Endothelial cell (in vitro differentiated cells): ENCODE measurements around the gene LRP1B. TPM values are rescaled to one million over a fixed set of nuclear protein-coding genes. Genes with fewer than 3 reads are reported as not detected.

Source experiments
- DNase-seq: peaks from one replicate; pipeline ENCODE4 v3.0.0; 2021; ENCODE audit warnings: low spot score
- H3K27ac Mint-ChIP-seq: one replicate; pipeline ENCODE4 v1.8.0; 2021; ENCODE audit warnings: mixed read lengths, inconsistent platforms; ENCODE audit not compliant: unreplicated experiment
- H3K27me3 Mint-ChIP-seq: one replicate; pipeline ENCODE4 v1.8.0; 2021; ENCODE audit warnings: mild to moderate bottlenecking, moderate library complexity, mixed read lengths, inconsistent platforms; ENCODE audit not compliant: unreplicated experiment
- H3K36me3 Mint-ChIP-seq: one replicate; pipeline ENCODE4 v1.8.0; 2021; ENCODE audit warnings: mild to moderate bottlenecking, low read depth, mixed read lengths, inconsistent platforms; ENCODE audit not compliant: unreplicated experiment
- H3K4me1 Mint-ChIP-seq: one replicate; pipeline ENCODE4 v1.8.0; 2021; ENCODE audit warnings: mild to moderate bottlenecking, mixed read lengths, inconsistent platforms; ENCODE audit not compliant: unreplicated experiment
- H3K4me3 Mint-ChIP-seq: one replicate; pipeline ENCODE4 v1.8.0; 2021; ENCODE audit warnings: mild to moderate bottlenecking, mixed read lengths, inconsistent platforms; ENCODE audit not compliant: unreplicated experiment
- H3K9me3 Mint-ChIP-seq: one replicate; pipeline ENCODE4 v1.8.0; 2021; ENCODE audit warnings: mixed read lengths, inconsistent platforms; ENCODE audit not compliant: unreplicated experiment
- total RNA-seq: library from RNA; stranded (reverse); fragmentation: NEBNext Ultra II Directional; extraction: Animal tissue kit (Norgen Biotek cat#: 25700); gene quantifications from one replicate; pipeline ENCODE4 v1.2.1, GENCODE V29; 2021; ENCODE audit not compliant: unreplicated experiment
- TF ChIP-seq, protein P1 (sequence below): fragments of 200-600 bp; sonication (generic); IDR thresholded peaks from one replicate; pipeline ENCODE4 v1.5.0; 2021; ENCODE audit warnings: antibody characterized with exemption; ENCODE audit not compliant: unreplicated experiment

The LRP1B gene
- total RNA-seq, 1 donor from 2014 or later, result 1.4 TPM

DNA sequence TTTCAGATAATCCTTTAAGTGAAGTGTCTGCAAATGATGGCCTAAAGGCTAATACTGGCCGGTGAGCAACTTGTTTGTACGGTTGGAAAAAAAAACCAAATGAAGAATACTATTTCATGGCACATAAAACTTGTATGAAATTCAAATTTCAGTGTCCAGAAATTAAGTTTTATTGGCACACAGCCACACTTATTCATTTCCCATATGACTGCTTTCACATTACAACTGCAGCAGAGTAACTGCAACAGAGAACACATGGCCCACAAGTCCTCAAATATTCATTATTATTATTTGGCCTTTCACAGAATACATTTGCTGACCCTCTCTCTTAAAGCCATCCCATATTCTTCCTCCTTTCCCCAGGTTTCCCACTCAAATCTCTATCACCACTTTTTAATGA lies 1268.6 kb downstream of the LRP1B start:
- H3K9me3 Mint-ChIP-seq, result no peaks in the 10 kb centered on the region
- H3K27me3 Mint-ChIP-seq, result no peaks in the 10 kb centered on the region
- no peaks in the 10 kb centered on the region for H3K4me1 Mint-ChIP-seq
- no peak overlapping the region for H3K4me3 Mint-ChIP-seq
- no peaks in the 10 kb centered on the region for H3K36me3 Mint-ChIP-seq
- H3K27ac Mint-ChIP-seq, result no peak overlapping the region
- TF ChIP-seq, protein P1, sequence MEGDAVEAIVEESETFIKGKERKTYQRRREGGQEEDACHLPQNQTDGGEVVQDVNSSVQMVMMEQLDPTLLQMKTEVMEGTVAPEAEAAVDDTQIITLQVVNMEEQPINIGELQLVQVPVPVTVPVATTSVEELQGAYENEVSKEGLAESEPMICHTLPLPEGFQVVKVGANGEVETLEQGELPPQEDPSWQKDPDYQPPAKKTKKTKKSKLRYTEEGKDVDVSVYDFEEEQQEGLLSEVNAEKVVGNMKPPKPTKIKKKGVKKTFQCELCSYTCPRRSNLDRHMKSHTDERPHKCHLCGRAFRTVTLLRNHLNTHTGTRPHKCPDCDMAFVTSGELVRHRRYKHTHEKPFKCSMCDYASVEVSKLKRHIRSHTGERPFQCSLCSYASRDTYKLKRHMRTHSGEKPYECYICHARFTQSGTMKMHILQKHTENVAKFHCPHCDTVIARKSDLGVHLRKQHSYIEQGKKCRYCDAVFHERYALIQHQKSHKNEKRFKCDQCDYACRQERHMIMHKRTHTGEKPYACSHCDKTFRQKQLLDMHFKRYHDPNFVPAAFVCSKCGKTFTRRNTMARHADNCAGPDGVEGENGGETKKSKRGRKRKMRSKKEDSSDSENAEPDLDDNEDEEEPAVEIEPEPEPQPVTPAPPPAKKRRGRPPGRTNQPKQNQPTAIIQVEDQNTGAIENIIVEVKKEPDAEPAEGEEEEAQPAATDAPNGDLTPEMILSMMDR, result no peak
- no peak for DNase-seq

DNA sequence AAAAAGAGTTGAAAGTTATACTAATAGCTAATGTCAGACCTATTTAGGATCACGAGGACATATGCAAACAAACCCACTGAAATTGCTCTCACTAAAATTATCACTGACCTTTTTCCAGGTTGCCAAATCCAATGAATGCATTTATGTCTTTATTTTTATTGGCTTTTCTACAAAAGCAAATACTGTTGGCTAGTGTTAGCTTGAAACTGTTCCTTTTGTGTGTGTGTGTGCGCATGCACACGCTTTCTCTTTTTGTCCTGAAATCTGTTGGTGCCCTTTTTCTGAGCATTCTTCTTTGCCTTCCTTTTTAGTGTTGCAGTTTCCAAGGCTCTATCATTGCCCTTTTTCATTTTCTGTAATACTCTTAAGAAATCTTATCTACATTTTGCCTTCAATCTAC lies 1269.2 kb downstream of the LRP1B start:
- Mint-ChIP-seq H3K36me3 (no peaks in the 10 kb centered on the region), H3K4me1 (no peaks in the 10 kb centered on the region), H3K4me3 (no peak overlapping the region), H3K9me3 (no peaks in the 10 kb centered on the region), H3K27ac (no peak overlapping the region), H3K27me3 (no peaks in the 10 kb centered on the region)
- TF ChIP-seq, protein P1, result no peak
- no peak for DNase-seq

DNA sequence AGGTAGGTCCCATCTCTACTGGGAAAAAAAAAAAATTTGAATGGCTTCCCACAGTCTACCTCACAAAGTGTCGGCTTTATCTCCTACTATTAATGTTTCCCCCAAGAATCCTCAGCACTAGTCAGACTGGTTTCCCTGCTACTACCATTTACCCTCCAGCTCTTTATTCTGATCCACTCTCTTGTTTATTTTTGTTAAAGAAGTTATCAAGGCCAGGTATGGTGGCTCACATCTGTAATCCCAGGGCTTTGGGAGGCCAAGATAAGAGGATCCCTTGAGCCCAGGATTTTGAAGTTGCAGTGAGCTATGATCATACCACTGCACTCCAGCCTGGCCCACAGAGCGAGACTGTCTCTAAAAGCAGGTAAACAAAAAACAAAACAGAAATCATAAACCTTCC lies 1275.3 kb downstream of the LRP1B start:
- Mint-ChIP-seq H3K4me1 (no peaks in the 10 kb centered on the region), H3K27me3 (no peaks in the 10 kb centered on the region), H3K27ac (no peak overlapping the region), H3K9me3 (no peaks in the 10 kb centered on the region), H3K4me3 (no peak overlapping the region), H3K36me3 (no peaks in the 10 kb centered on the region)
- TF ChIP-seq, protein P1, result no peak
- DNase-seq, result no peak

DNA sequence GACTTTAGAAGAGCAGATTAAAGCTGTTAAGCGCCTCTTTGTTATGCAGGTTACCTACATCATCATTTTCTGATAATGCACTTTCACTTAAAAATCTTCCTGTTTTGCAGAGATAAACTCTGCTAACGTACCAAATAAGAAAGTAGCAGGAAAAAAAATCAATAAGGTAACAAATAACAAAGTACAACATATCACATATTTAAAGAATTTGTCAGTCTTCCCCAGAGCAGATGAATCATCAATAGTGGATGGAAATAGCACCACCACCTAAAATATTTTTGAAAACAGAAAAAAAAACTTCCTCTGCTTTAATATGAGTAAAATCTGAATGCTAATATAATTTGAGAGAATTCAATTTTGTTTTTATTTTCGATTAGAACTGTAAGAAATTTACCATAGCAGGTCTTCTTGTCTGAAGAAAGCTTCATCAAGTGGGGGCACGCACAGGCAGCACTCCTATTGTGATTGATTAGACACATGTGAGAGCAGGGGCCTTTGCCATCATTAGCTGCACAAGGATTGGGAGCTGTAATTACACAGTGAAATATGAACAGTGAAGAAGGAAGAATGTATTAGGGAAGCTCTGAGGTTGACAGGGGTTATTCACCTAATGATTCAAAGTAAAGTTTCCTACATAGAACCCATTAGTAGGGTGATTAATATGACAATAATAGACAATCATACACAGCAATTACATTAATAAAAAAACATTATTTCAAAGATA lies 1279.4 kb downstream of the LRP1B start:
- no peak overlapping the region for H3K27ac Mint-ChIP-seq
- no peak overlapping the region for H3K4me3 Mint-ChIP-seq
- DNase-seq, result no peak
- H3K36me3 Mint-ChIP-seq, result no peaks in the 10 kb centered on the region
- no peaks in the 10 kb centered on the region for H3K4me1 Mint-ChIP-seq
- TF ChIP-seq, protein P1, result no peak
- H3K27me3 Mint-ChIP-seq, result no peaks in the 10 kb centered on the region
- no peaks in the 10 kb centered on the region for H3K9me3 Mint-ChIP-seq

DNA sequence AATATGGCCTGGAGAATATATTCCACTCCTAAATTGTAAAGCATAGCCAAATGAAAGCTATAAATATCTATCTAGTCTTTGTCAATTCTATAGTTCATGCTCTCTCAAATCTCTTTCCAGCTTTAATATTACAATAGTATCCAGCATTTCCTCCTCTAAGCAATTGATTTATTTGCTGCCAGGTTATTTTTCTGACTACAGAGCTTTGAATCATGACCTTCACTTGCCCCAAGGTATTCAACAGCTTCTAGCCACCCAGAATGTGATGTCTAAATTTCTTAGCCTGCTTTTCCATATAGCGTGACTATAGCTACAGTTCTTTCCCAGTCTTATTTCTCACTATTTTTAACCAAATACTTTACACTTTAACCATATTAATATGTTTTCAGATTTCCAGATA lies 1287.6 kb downstream of the LRP1B start:
- H3K4me1 Mint-ChIP-seq, result no peaks in the 10 kb centered on the region
- H3K27me3 Mint-ChIP-seq, result no peaks in the 10 kb centered on the region
- no peak overlapping the region for H3K4me3 Mint-ChIP-seq
- DNase-seq, result no peak
- H3K9me3 Mint-ChIP-seq, result no peaks in the 10 kb centered on the region
- no peaks in the 10 kb centered on the region for H3K36me3 Mint-ChIP-seq
- H3K27ac Mint-ChIP-seq, result no peak overlapping the region
- TF ChIP-seq, protein P1, result no peak
